Endothelial cell of umbilical vein (primary cell): ENCODE measurements around the gene RALGPS2. TPM values are rescaled to one million over a fixed set of nuclear protein-coding genes. Genes with fewer than 3 reads are reported as not detected.

Experiments used
- BruUV-seq: library from RNA; stranded (reverse); fragments of 400-500 nt; replicated peaks from 2 replicates; lab custom pipeline; 2021; lab: Mats Ljungman, UMichigan
- CTCF ChIA-PET: fragments of 300-600, 350-600 bp; sonication (Branson Sonifier 250); formaldehyde crosslinking; loops from one replicate; lab custom pipeline; 2021; ENCODE audit warnings: antibody characterized with exemption, inconsistent platforms; lab: Charles Lee
- POLR2A ChIA-PET: fragments of 300-600, 350-600 bp; sonication (Branson Sonifier 250); formaldehyde crosslinking; loops from one replicate; lab custom pipeline; 2021; ENCODE audit warnings: antibody characterized with exemption, inconsistent platforms; lab: Charles Lee
- DNase-seq: peaks from one replicate; pipeline ENCODE4 v3.0.0-alpha.2; 2011; ENCODE audit warnings: low read depth, low spot score
- FAIRE-seq: peaks from 2 replicates; lab custom pipeline; 2011; peaks lifted over from hg19 to GRCh38; lab: Jason Lieb, UNC
- H2AFZ ChIP-seq: 2 replicates; pipeline ENCODE4 v1.6.0; 2012; ENCODE audit warnings: low read depth, low read length, control low read depth, inconsistent platforms
- H3K27ac ChIP-seq: 2 replicates; pipeline ENCODE4 v1.5.1; 2011; ENCODE audit warnings: low read depth, mild to moderate bottlenecking, control low read depth, low read length, moderate library complexity; ENCODE audit not compliant: insufficient read depth
- H3K27me3 ChIP-seq, 2 experiments: 2 replicates each; pipeline versions ENCODE4 v1.6.0 to v1.6.1; 2011; ENCODE audit warnings: low read length in 2 of 2, mixed read lengths in 1 of 2; ENCODE audit not compliant: control insufficient read depth in 2 of 2, insufficient read depth in 2 of 2
- H3K36me3 ChIP-seq, 2 experiments: 2 replicates in 1 of 2; 3 replicates in 1 of 2; pipeline ENCODE4 v1.5.1; 2011; ENCODE audit warnings: low read length in 2 of 2, mild to moderate bottlenecking in 1 of 2, moderate library complexity in 1 of 2; ENCODE audit not compliant: control insufficient read depth in 2 of 2, insufficient read depth in 2 of 2; ENCODE audit errors: extremely low read depth in 1 of 2
- H3K4me1 ChIP-seq: 3 replicates; pipeline ENCODE4 v1.5.1; 2011; ENCODE audit warnings: mild to moderate bottlenecking, low read length; ENCODE audit not compliant: control insufficient read depth, insufficient read depth; ENCODE audit errors: extremely low read depth
- H3K4me2 ChIP-seq: 2 replicates; pipeline ENCODE4 v1.6.1; 2011; ENCODE audit warnings: low read length, control low read depth, mixed read lengths; ENCODE audit not compliant: insufficient read depth
- H3K4me3 ChIP-seq, 3 experiments: fragments of 200-600 bp in 1 of 3; sonication (generic), shearing (Covaris generic) in 1 of 3; replicated peaks in 1 of 3; 2 replicates each; pipeline ENCODE4 v1.5.1; 2011 to 2016; ENCODE audit warnings: control low read depth in 3 of 3, low read length in 3 of 3, mild to moderate bottlenecking in 2 of 3, inconsistent platforms in 1 of 3, low read depth in 1 of 3, moderate library complexity in 1 of 3; ENCODE audit not compliant: insufficient read depth in 1 of 3
- H3K79me2 ChIP-seq: 2 replicates; pipeline ENCODE4 v1.6.0; 2012; ENCODE audit warnings: low read length, inconsistent platforms; ENCODE audit not compliant: control insufficient read depth, insufficient read depth
- H3K9ac ChIP-seq: replicated peaks from 2 replicates; pipeline ENCODE3; 2011; ENCODE audit warnings: low read length, control low read depth; ENCODE audit not compliant: insufficient read depth; ENCODE audit errors: extremely low read depth
- H3K9me1 ChIP-seq: replicated peaks from 3 replicates; pipeline ENCODE4 v1.6.0; 2011; ENCODE audit warnings: mild to moderate bottlenecking, low read length; ENCODE audit not compliant: control insufficient read depth, insufficient read depth; ENCODE audit errors: extremely low read depth
- H3K9me3 ChIP-seq: replicated peaks from 2 replicates; pipeline ENCODE4 v1.5.1; 2012; ENCODE audit warnings: low read length, inconsistent platforms; ENCODE audit not compliant: control insufficient read depth, insufficient read depth
- H4K20me1 ChIP-seq: replicated peaks from 2 replicates; pipeline ENCODE3; 2011; ENCODE audit warnings: mild to moderate bottlenecking, low read length; ENCODE audit not compliant: control insufficient read depth, insufficient read depth; ENCODE audit errors: extremely low read depth
- FOS ChIP-seq: IDR thresholded peaks from 2 replicates; pipeline ENCODE4 v1.6.1; 2011; ENCODE audit warnings: mild to moderate bottlenecking, low read length, moderate library complexity, borderline replicate concordance; ENCODE audit not compliant: insufficient read depth
- JUN ChIP-seq: IDR thresholded peaks from 2 replicates; pipeline ENCODE4 v1.6.1; 2011; ENCODE audit warnings: borderline replicate concordance, low read depth; ENCODE audit not compliant: insufficient read length, insufficient read depth
- MAX ChIP-seq: IDR thresholded peaks from 2 replicates; pipeline ENCODE4 v1.6.1; 2011; ENCODE audit not compliant: insufficient read depth, insufficient read length
- MYC ChIP-seq: IDR thresholded peaks from one replicate; pipeline ENCODE4 v1.6.1; 2011; ENCODE audit warnings: mild to moderate bottlenecking, low read depth, low read length
- POLR2A ChIP-seq: IDR thresholded peaks from 2 replicates; pipeline ENCODE4 v1.6.1; 2012; ENCODE audit warnings: low read depth, mild to moderate bottlenecking, control low read depth, low read length
- POLR2AphosphoS5 ChIP-seq: IDR thresholded peaks from 2 replicates; pipeline ENCODE4 v1.6.1; 2012; ENCODE audit warnings: low read depth, mild to moderate bottlenecking, control low read depth, low read length, moderate library complexity; ENCODE audit not compliant: insufficient read depth
- dilution Hi-C: fragments of 300-500 bp; cut with MboI; formaldehyde crosslinking; loops from one replicate; pipeline ENCODE4 v1.15.0; 2019; ENCODE audit warnings: low sequenced_read_pairs; ENCODE audit not compliant: extremely low pct_ligation_motif_present
- intact Hi-C: fragments of 100-400 bp; cut with micrococcal nuclease; formaldehyde crosslinking; loops from one replicate; pipeline ENCODE4 v1.10.0; 2022
- polyA plus RNA-seq, 4 experiments: library from polyadenylated mRNA; depleted of rRNA in 3 of 4; stranded (reverse) in 3 of 4; unstranded in 1 of 4; fragments of >200 nt; gene quantifications; 2 replicates each; pipeline versions ENCODE4 v1.2.1 to v1.2.3, GENCODE V29; 2011 to 2012; ENCODE audit warnings: missing spikeins in 1 of 4
- total RNA-seq: library from RNA; stranded (reverse); gene quantifications from 2 replicates; pipeline ENCODE4 v1.2.3, GENCODE V29; 2021
- TF ChIP-seq, protein P1 (sequence below), 2 donors: IDR thresholded peaks; 1 replicate in 1 of 2; 2 replicates in 1 of 2; pipeline ENCODE4 v1.5.1; 2011; ENCODE audit warnings: low read length in 2 of 2, mild to moderate bottlenecking in 2 of 2, moderate library complexity in 2 of 2, control low read depth in 1 of 2, inconsistent platforms in 1 of 2, low read depth in 1 of 2; ENCODE audit not compliant: insufficient read depth in 1 of 2; ENCODE audit errors: extremely low read depth in 1 of 2

The RALGPS2 gene
- total and polyA plus RNA-seq, 2 donors (not counting 3 experiments of a cell fraction or from before 2014, with no cell fraction given): 4.6 to 27.7 TPM

- peaks cover 3% of the 10 kb centered on the region in 2 experiments for H3K27me3 ChIP-seq
- TF ChIP-seq MAX (no peak), POLR2AphosphoS5 (no peak), MYC (no peak), FOS (no peak), POLR2A (no peak), JUN (no peak)
- TF ChIP-seq, protein P1, sequence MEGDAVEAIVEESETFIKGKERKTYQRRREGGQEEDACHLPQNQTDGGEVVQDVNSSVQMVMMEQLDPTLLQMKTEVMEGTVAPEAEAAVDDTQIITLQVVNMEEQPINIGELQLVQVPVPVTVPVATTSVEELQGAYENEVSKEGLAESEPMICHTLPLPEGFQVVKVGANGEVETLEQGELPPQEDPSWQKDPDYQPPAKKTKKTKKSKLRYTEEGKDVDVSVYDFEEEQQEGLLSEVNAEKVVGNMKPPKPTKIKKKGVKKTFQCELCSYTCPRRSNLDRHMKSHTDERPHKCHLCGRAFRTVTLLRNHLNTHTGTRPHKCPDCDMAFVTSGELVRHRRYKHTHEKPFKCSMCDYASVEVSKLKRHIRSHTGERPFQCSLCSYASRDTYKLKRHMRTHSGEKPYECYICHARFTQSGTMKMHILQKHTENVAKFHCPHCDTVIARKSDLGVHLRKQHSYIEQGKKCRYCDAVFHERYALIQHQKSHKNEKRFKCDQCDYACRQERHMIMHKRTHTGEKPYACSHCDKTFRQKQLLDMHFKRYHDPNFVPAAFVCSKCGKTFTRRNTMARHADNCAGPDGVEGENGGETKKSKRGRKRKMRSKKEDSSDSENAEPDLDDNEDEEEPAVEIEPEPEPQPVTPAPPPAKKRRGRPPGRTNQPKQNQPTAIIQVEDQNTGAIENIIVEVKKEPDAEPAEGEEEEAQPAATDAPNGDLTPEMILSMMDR (IDR thresholded peaks at IDR 0.05; ENCODE audit: extremely low read depth in 1 of 2, insufficient read depth in 1 of 2, low read depth in 1 of 2, low read length in 2 of 2): no peak
- FAIRE-seq: no peak
- H3K9me3 ChIP-seq: no peaks in the 10 kb centered on the region
- H3K27ac ChIP-seq: no peak overlapping the region
- no peaks in the 10 kb centered on the region for H3K79me2 ChIP-seq
- dilution Hi-C loops (no loop called here), intact Hi-C loops (no loop called here)
- H3K36me3 ChIP-seq: no peaks in the 10 kb centered on the region
- H3K4me1 ChIP-seq: no peaks in the 10 kb centered on the region
- H3K9me1 ChIP-seq: no peaks in the 10 kb centered on the region
- no TSS peak for BruUV-seq
- no peak for DNase-seq
- no peak overlapping the region for H3K9ac ChIP-seq
- no peak overlapping the region for H3K4me3 ChIP-seq
- CTCF ChIA-PET: no interaction called here
- H4K20me1 ChIP-seq: no peaks in the 10 kb centered on the region
- POLR2A ChIA-PET: no interaction called here
- H3K4me2 ChIP-seq: no peak overlapping the region
- no peak overlapping the region for H2AFZ ChIP-seq
Observed at GRCh38 chr1:178944729-178945128, 219.7 kb downstream of the RALGPS2 start.
